PFSK-1 (cell line): Measurements from ENCODE around the gene ERFE.

Experiments used
- FOXP2 ChIP-seq: optimal IDR thresholded peaks from 2 replicates; pipeline ENCODE3; 2011; ENCODE audit warnings: borderline replicate concordance, control low read depth, inconsistent platforms; ENCODE audit not compliant: insufficient read depth; ENCODE audit errors: extremely low read length, extremely low read depth
- POLR2AphosphoS5 ChIP-seq: IDR thresholded peaks from 2 replicates; pipeline ENCODE4 v1.6.1; 2012; ENCODE audit warnings: low read depth, mild to moderate bottlenecking, control low read depth, low read length, moderate library complexity
- REST ChIP-seq, 2 experiments: IDR thresholded peaks; 2 replicates each; pipeline versions ENCODE4 v1.6.1 to v1.8.0; 2011 to 2012; ENCODE audit warnings: low read depth in 2 of 2, low read length in 2 of 2, control low read depth in 1 of 2, inconsistent platforms in 1 of 2, mild to moderate bottlenecking in 1 of 2, moderate library complexity in 1 of 2; ENCODE audit not compliant: insufficient read depth in 1 of 2
- SIN3A ChIP-seq: IDR thresholded peaks from 2 replicates; pipeline ENCODE4 v1.6.1; 2012; ENCODE audit warnings: mild to moderate bottlenecking, low read length, moderate library complexity, borderline replicate concordance; ENCODE audit not compliant: insufficient read depth
- TAF1 ChIP-seq: IDR thresholded peaks from 2 replicates; pipeline ENCODE4 v1.6.1; 2012; ENCODE audit warnings: low read length, control low read depth, borderline replicate concordance; ENCODE audit not compliant: insufficient read depth

The ERFE gene

GRCh38 chr2:238160206-238161129 is 1.7 kb downstream of the ERFE start:
- TF ChIP-seq FOXP2: no peak
- no peak for TF ChIP-seq POLR2AphosphoS5
- no peak for TF ChIP-seq REST (IDR thresholded peaks at IDR 0.05; ENCODE audit: insufficient read depth in 1 of 2, low read depth in 2 of 2, low read length in 2 of 2)
- no peak for TF ChIP-seq TAF1
- TF ChIP-seq SIN3A: no peak

GRCh38 chr2:238161291-238162051 is 2.7 kb downstream of the ERFE start:
- TF ChIP-seq FOXP2 (no peak), SIN3A (no peak), REST (IDR thresholded peaks at IDR 0.05; ENCODE audit: insufficient read depth in 1 of 2, low read depth in 2 of 2, low read length in 2 of 2) (no peak), TAF1 (no peak), POLR2AphosphoS5 (no peak)

- TF ChIP-seq SIN3A (no peak), TAF1 (no peak)
Observed at GRCh38 chr2:238162251-238162845, 3.6 kb downstream of the ERFE start.

GRCh38 chr2:238162846-238163441 is 4.2 kb downstream of the ERFE start:
- no peak for TF ChIP-seq FOXP2
- TF ChIP-seq REST (IDR thresholded peaks at IDR 0.05; ENCODE audit: insufficient read depth in 1 of 2, low read depth in 2 of 2, low read length in 2 of 2): no peak

- TF ChIP-seq SIN3A (no peak), POLR2AphosphoS5 (no peak)
Observed at GRCh38 chr2:238163481-238164198, 4.9 kb downstream of the ERFE start.
